Stomach (tissue), 9 donors: ENCODE measurements around the gene CELF4. TPM values are rescaled to one million over a fixed set of nuclear protein-coding genes. Genes with fewer than 3 reads are reported as not detected.

Source experiments
- DNase-seq, 2 donors: peaks; one replicate each; pipeline versions ENCODE4 v3.0.0 to v3.0.0-alpha.2; 2013 to 2019
- H3K27ac ChIP-seq, 5 donors: fragments of 200-600 bp in 4 of 5; sonication (generic) in 4 of 5; one replicate each; pipeline ENCODE4 v1.5.1; 2013 to 2019; ENCODE audit warnings: mild to moderate bottlenecking in 1 of 5, moderate library complexity in 1 of 5
- H3K27me3 ChIP-seq, 3 donors: fragments of 200-600 bp; sonication (generic); one replicate each; pipeline ENCODE4 v1.5.1; 2017 to 2019; ENCODE audit warnings: mixed run types in 1 of 3
- H3K36me3 ChIP-seq, 4 donors: fragments of 200-600 bp; sonication (generic); 1 replicate in 3 of 4; 2 replicates in 1 of 4; pipeline ENCODE4 v1.5.1; 2016 to 2019
- H3K4me1 ChIP-seq, 4 donors: fragments of 200-600 bp; sonication (generic); one replicate each; pipeline ENCODE4 v1.5.1; 2016 to 2019
- H3K4me3 ChIP-seq, 4 donors: fragments of 200-600 bp; sonication (generic) in 3 of 4; one replicate each; pipeline ENCODE4 v1.5.1; 2016 to 2019; ENCODE audit warnings: mild to moderate bottlenecking in 1 of 4
- H3K9me3 ChIP-seq, 4 donors: fragments of 200-600 bp; sonication (generic); one replicate each; pipeline ENCODE4 v1.5.1; 2016 to 2019
- EP300 ChIP-seq: sonication (generic); formaldehyde crosslinking; IDR thresholded peaks from one replicate; pipeline ENCODE4 v1.6.1; 2017; ENCODE audit warnings: antibody characterized with exemption
- POLR2A ChIP-seq, 4 donors: fragments of 450-650 bp; IDR thresholded peaks; one replicate each; pipeline ENCODE4 v1.6.1; 2016; ENCODE audit warnings: antibody characterized with exemption in 4 of 4, control low read depth in 2 of 4, mild to moderate bottlenecking in 1 of 4, moderate library complexity in 1 of 4
- POLR2AphosphoS5 ChIP-seq, 3 donors: sonication (generic); formaldehyde crosslinking; IDR thresholded peaks; one replicate each; pipeline ENCODE4 v1.6.1; 2016; ENCODE audit warnings: antibody characterized with exemption in 3 of 3
- WGBS, 5 donors: extraction: QIAGEN DNeasy Blood & Tissue Kit in 3 of 5; methylation state at CpG; one replicate each; pipeline versions ENCODE4 v1.1.5 to v1.1.7; 2013 to 2018; 5-methylcytosine and 5-hydroxymethylcytosine counted together
- intact Hi-C: fragments of 100-400 bp; cut with DNase I; formaldehyde crosslinking; loops from one replicate; pipeline ENCODE4 v1.15.1; 2023; ENCODE audit warnings: low total_unique reads
- polyA plus RNA-seq, 3 donors: library from polyadenylated mRNA; stranded (reverse); fragments of 200-250 nt; gene quantifications; one replicate each; pipeline ENCODE4 v1.2.3, GENCODE V29; 2013
- total RNA-seq, 5 donors: library from RNA; depleted of rRNA; stranded (reverse); fragments of >200 nt; gene quantifications; one replicate each; pipeline versions ENCODE4 v1.1.0 to v1.2.3, GENCODE V29; 2014 to 2016
- TF ChIP-seq, protein P1 (sequence below), 7 experiments: fragments of 450-650 bp in 4 of 7; fragments of 200-600 bp in 3 of 7; sonication (generic) in 3 of 7; IDR thresholded peaks; one replicate each; pipeline ENCODE4 v1.5.1; 2016 to 2019; ENCODE audit warnings: antibody characterized with exemption in 7 of 7, control low read depth in 2 of 7, mild to moderate bottlenecking in 1 of 7
- donor health status: healthy with polysubstance abuse.
- donor health status: Bipolar disorder and iron deficiency.
- donor health status: healthy.

Gene CELF4
- total and polyA plus RNA-seq, 8 donors = 0.93 to 2.4 (median 1.8) TPM; not detected in 2

DNA sequence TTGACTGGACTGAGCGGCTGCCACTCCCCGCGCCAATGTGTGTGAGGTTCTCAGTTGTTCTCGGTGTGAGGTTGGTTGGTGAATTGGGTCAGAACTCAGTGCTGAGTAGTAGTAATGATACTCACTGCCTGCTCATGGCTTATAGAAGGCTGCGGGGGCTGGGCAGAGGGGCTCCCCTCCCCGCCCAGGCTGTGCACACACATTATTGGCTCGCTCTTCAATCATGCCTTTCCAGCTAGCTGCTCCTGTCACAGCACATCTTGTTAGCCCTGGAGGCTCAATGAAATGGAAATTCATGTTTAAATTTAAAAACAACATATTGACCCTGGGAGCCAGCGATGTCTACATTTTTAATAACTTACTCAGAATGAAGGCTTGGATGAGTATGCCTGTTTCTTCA, 152.8 kb downstream of the CELF4 start:
- no peaks in the 10 kb centered on the region for H3K36me3 ChIP-seq
- intact Hi-C loops = no loop called here

DNA sequence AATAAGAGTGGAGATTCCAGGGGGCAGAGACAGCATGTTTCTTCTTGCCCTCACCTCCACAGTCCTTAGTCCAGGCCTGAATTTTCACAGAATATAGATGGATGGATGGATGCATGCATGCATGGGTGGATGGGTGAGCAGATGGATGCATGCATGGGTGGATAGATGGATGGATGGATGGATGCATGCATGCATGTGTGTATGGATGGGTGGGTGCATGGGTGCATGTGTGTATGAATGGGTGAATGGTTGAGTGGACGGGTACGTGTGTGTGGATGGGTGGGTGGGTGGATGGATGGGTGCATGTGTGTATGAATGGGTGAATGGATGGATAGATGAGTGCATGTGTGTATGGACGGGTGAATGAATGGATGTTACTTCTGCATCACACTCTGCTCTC, 153.3 kb downstream of the CELF4 start:
- intact Hi-C loops = no loop called here
- Histone ChIP-seq H3K36me3 (no peaks in the 10 kb centered on the region), H3K9me3 (no peaks in the 10 kb centered on the region), H3K27me3 (peaks cover 0 to 8% (median 0%) of the 10 kb centered on the region in 3 donors), H3K27ac (no peak overlapping the region), H3K4me1 (no peaks in the 10 kb centered on the region), H3K4me3 (no peak overlapping the region)
- no peak for DNase-seq
- 76 to 93% (median 88%) methylated on average over 3 of the region's 3 CpGs for WGBS, 5 donors
- TF ChIP-seq POLR2A (IDR thresholded peaks at IDR 0.05) = no peak
- TF ChIP-seq, protein P1, sequence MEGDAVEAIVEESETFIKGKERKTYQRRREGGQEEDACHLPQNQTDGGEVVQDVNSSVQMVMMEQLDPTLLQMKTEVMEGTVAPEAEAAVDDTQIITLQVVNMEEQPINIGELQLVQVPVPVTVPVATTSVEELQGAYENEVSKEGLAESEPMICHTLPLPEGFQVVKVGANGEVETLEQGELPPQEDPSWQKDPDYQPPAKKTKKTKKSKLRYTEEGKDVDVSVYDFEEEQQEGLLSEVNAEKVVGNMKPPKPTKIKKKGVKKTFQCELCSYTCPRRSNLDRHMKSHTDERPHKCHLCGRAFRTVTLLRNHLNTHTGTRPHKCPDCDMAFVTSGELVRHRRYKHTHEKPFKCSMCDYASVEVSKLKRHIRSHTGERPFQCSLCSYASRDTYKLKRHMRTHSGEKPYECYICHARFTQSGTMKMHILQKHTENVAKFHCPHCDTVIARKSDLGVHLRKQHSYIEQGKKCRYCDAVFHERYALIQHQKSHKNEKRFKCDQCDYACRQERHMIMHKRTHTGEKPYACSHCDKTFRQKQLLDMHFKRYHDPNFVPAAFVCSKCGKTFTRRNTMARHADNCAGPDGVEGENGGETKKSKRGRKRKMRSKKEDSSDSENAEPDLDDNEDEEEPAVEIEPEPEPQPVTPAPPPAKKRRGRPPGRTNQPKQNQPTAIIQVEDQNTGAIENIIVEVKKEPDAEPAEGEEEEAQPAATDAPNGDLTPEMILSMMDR (IDR thresholded peaks at IDR 0.05) = no peak
- no peak for TF ChIP-seq POLR2AphosphoS5 (IDR thresholded peaks at IDR 0.05)
- TF ChIP-seq EP300 = no peak

More for the DNA sequence above, 152.8 kb downstream of the CELF4 start:
- no peak overlapping the region for H3K27ac ChIP-seq
- peaks cover 0 to 8% (median 0%) of the 10 kb centered on the region in 3 donors for H3K27me3 ChIP-seq
- no peak overlapping the region for H3K4me3 ChIP-seq
- TF ChIP-seq EP300 = no peak
- TF ChIP-seq, protein P1 (IDR thresholded peaks at IDR 0.05) = no peak
- H3K4me1 ChIP-seq = no peaks in the 10 kb centered on the region
- WGBS, 5 donors = 82 to 91% (median 88%) methylated on average over 8 of the region's 8 CpGs
- DNase-seq = no peak
- H3K9me3 ChIP-seq = no peaks in the 10 kb centered on the region

GRCh38 chr18:37409878-37410277, 155.7 kb downstream of the CELF4 start:
- WGBS, 5 donors = 43 to 64% (median 54%) methylated on average over 7 to 8 of the region's 8 CpGs
- Histone ChIP-seq H3K27ac (no peak overlapping the region), H3K4me1 (no peaks in the 10 kb centered on the region), H3K36me3 (no peaks in the 10 kb centered on the region), H3K9me3 (no peaks in the 10 kb centered on the region), H3K27me3 (no peaks in the 10 kb centered on the region), H3K4me3 (no peak overlapping the region)
- TF ChIP-seq EP300 = no peak
- no peak for TF ChIP-seq POLR2A (IDR thresholded peaks at IDR 0.05)
- TF ChIP-seq, protein P1 (IDR thresholded peaks at IDR 0.05) = no peak
- no peak for TF ChIP-seq POLR2AphosphoS5 (IDR thresholded peaks at IDR 0.05)
- DNase-seq = peak in 1 of 2 donors; percentile 35
- intact Hi-C loops = no loop called here

GRCh38 chr18:37408676-37409265, 156.8 kb downstream of the CELF4 start:
- no peak for DNase-seq
- WGBS, 5 donors = 87 to 94% (median 93%) methylated on average over 9 to 12 of the region's 12 CpGs
- intact Hi-C loops = no loop called here

More at GRCh38 chr18:37408676-37409265, 156.8 kb downstream of the CELF4 start:
- Histone ChIP-seq H3K27ac (no peak overlapping the region), H3K4me3 (no peak overlapping the region), H3K9me3 (no peaks in the 10 kb centered on the region), H3K4me1 (no peaks in the 10 kb centered on the region), H3K36me3 (no peaks in the 10 kb centered on the region), H3K27me3 (no peaks in the 10 kb centered on the region)
- TF ChIP-seq EP300 (no peak), POLR2AphosphoS5 (IDR thresholded peaks at IDR 0.05) (no peak), POLR2A (IDR thresholded peaks at IDR 0.05) (no peak)
- TF ChIP-seq, protein P1 (IDR thresholded peaks at IDR 0.05) = no peak
